Type B pancreatic cell (in vitro differentiated cells): ENCODE results near the gene MEGF8. TPM values are rescaled to one million over a fixed set of nuclear protein-coding genes. Genes with fewer than 3 reads are reported as not detected.

Experiments used
- DNase-seq: peaks from one replicate; pipeline ENCODE4 v3.0.0; 2021; ENCODE audit warnings: mixed read lengths; ENCODE audit not compliant: unreplicated experiment; ENCODE audit errors: extremely low spot score
- H3K27ac Mint-ChIP-seq: 2 replicates; pipeline ENCODE4 v1.8.0; 2021; ENCODE audit warnings: mild to moderate bottlenecking, mixed read lengths
- H3K27me3 Mint-ChIP-seq: 2 replicates; pipeline ENCODE4 v1.8.0; 2021; ENCODE audit warnings: mixed read lengths
- H3K36me3 Mint-ChIP-seq: 2 replicates; pipeline ENCODE4 v1.8.0; 2021; ENCODE audit warnings: mixed read lengths
- H3K4me1 Mint-ChIP-seq: one replicate; pipeline ENCODE4 v1.8.0; 2021; ENCODE audit warnings: mixed read lengths; ENCODE audit not compliant: unreplicated experiment
- H3K4me3 Mint-ChIP-seq: 2 replicates; pipeline ENCODE4 v1.8.0; 2021; ENCODE audit warnings: mild to moderate bottlenecking, mixed read lengths
- H3K9me3 Mint-ChIP-seq: 2 replicates; pipeline ENCODE4 v1.8.0; 2021; ENCODE audit warnings: mixed read lengths
- total RNA-seq: library from RNA; stranded (reverse); gene quantifications from 2 replicates; pipeline ENCODE4 v1.2.1, GENCODE V29; 2021; ENCODE audit warnings: low replicate concordance
- TF ChIP-seq, protein P1 (sequence below): fragments of 200-600 bp; sonication (generic); conservative IDR thresholded peaks from 2 replicates; pipeline ENCODE4 v1.5.0; 2021; ENCODE audit warnings: antibody characterized with exemption, mild to moderate bottlenecking

MEGF8 gene
- total RNA-seq, 1 donor from 2014 or later, result 49.5 TPM

DNA sequence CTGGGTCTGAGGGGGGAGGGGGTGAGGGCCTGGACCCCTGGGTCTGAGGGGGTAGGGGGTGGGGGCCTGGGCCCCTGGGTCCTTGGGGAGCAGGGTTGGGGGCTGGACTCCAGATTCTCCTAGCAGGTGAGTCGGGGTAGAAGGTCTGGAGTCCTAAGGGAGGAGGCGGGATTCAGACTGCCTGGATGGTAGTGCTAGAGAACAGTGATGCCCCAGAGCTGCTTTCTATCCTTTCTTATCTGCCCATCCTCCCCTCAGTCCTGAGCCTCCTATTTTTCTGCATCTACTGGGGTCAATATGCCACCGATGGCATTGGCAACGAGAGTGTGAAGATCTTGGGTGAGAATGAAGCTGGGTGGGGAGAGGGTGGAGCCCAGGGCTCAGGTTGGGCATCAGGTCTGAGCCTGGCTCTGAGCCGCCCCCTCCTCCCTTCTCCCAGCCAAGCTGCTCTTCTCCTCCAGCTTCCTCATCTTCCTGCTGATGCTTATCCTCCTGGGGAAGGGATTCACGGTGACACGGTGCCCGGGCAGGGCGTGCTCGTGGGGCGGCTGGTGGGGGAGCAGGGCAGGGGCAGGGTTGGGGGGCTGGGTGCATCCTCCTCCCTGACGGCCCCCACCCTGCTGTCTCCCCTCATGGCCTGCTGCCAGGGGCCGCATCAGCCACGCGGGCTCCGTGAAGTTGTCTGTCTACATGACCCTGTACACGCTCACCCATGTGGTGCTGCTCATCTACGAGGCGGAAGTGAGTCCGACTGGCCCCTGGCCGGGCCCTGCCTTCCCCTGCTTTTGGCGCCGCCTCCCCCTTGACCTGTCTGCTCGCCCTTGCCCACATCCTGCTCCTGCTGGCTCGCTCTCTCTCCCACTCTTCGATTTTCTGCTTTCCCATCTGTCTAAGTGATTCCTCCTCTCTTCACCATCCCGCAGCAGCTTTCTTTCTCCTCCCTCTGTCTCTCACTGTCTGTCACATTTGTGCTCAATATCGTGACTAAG, 8.9 kb upstream of the MEGF8 start:
- Mint-ChIP-seq H3K9me3 (no peaks in the 10 kb centered on the region), H3K4me3 (peak overlapping the region; percentile 39), H3K27ac (no peak overlapping the region), H3K36me3 (no peaks in the 10 kb centered on the region), H3K4me1 (no peaks in the 10 kb centered on the region), H3K27me3 (peaks cover 61% of the 10 kb centered on the region)
- DNase-seq, result no peak
- TF ChIP-seq, protein P1, sequence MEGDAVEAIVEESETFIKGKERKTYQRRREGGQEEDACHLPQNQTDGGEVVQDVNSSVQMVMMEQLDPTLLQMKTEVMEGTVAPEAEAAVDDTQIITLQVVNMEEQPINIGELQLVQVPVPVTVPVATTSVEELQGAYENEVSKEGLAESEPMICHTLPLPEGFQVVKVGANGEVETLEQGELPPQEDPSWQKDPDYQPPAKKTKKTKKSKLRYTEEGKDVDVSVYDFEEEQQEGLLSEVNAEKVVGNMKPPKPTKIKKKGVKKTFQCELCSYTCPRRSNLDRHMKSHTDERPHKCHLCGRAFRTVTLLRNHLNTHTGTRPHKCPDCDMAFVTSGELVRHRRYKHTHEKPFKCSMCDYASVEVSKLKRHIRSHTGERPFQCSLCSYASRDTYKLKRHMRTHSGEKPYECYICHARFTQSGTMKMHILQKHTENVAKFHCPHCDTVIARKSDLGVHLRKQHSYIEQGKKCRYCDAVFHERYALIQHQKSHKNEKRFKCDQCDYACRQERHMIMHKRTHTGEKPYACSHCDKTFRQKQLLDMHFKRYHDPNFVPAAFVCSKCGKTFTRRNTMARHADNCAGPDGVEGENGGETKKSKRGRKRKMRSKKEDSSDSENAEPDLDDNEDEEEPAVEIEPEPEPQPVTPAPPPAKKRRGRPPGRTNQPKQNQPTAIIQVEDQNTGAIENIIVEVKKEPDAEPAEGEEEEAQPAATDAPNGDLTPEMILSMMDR, result no peak

DNA sequence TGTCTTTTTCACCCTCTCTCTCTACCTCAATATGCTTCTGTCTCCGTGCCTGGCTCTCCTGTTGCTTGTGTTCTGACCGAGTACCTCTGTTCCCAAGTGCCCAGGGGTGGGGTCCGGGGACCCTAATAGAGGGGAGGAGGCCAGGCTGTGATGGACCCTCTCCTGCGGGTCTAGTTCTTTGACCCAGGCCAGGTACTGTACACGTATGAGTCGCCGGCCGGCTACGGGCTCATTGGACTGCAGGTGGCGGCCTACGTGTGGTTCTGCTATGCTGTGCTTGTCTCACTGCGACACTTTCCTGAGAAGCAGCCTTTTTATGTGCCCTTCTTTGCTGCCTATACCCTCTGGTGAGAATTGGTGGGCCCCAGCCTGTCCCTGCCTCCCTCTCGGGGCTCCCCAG, 7.9 kb upstream of the MEGF8 start:
- TF ChIP-seq, protein P1, result no peak
- Mint-ChIP-seq H3K27me3 (peaks cover 64% of the 10 kb centered on the region), H3K4me3 (no peak overlapping the region)

DNA sequence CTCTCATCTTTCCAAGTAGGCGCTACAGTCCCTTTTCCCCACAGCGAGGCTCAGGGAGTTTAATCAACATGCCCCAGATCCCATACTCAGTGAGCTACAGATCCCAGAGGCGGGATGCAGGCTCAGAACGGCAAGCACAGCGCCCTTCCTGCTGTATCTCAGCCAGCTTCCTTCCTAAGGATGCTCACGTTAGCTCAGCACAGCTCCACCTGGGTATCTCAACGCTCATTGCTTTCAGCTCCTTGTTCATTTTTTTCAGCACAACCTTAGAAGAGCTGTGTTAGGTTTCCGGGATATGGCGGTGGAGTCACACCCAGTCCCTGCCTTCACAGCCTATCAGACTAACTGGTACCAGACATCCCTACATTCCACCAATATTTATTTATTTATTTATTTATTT, 3.1 kb upstream of the MEGF8 start:
- H3K9me3 Mint-ChIP-seq, result no peaks in the 10 kb centered on the region
- no peak overlapping the region for H3K27ac Mint-ChIP-seq
- H3K36me3 Mint-ChIP-seq, result peaks cover 6% of the 10 kb centered on the region
- H3K27me3 Mint-ChIP-seq, result peaks cover 51% of the 10 kb centered on the region
- TF ChIP-seq, protein P1, result no peak
- H3K4me1 Mint-ChIP-seq, result peaks cover 13% of the 10 kb centered on the region
- no peak for DNase-seq
- H3K4me3 Mint-ChIP-seq, result no peak overlapping the region

More for the DNA sequence above, 7.9 kb upstream of the MEGF8 start:
- Mint-ChIP-seq H3K36me3 (no peaks in the 10 kb centered on the region), H3K9me3 (no peaks in the 10 kb centered on the region), H3K27ac (no peak overlapping the region), H3K4me1 (no peaks in the 10 kb centered on the region)
- no peak for DNase-seq

DNA sequence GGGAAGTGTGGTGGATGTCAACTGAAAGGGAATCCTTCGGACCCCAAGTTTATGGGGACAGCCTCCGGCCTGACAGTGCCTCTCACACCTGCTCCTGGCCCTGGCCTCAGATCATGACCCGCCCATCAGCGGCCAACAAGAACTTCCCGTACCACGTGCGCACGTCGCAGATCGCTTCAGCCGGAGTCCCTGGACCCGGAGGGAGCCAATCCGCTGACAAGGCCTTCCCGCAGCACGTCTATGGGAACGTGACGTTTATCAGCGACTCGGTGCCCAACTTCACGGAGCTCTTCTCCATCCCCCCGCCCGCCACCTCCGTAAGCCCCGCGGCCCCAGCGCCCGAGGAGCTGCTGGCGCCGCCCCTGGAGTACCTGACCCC, 2.0 kb upstream of the MEGF8 start:
- Mint-ChIP-seq H3K4me3 (peak overlapping the region; percentile 59), H3K36me3 (peaks cover 6% of the 10 kb centered on the region), H3K9me3 (no peaks in the 10 kb centered on the region), H3K27me3 (peaks cover 45% of the 10 kb centered on the region), H3K27ac (no peak overlapping the region), H3K4me1 (peaks cover 25% of the 10 kb centered on the region)
- no peak for DNase-seq
- TF ChIP-seq, protein P1, result no peak

DNA sequence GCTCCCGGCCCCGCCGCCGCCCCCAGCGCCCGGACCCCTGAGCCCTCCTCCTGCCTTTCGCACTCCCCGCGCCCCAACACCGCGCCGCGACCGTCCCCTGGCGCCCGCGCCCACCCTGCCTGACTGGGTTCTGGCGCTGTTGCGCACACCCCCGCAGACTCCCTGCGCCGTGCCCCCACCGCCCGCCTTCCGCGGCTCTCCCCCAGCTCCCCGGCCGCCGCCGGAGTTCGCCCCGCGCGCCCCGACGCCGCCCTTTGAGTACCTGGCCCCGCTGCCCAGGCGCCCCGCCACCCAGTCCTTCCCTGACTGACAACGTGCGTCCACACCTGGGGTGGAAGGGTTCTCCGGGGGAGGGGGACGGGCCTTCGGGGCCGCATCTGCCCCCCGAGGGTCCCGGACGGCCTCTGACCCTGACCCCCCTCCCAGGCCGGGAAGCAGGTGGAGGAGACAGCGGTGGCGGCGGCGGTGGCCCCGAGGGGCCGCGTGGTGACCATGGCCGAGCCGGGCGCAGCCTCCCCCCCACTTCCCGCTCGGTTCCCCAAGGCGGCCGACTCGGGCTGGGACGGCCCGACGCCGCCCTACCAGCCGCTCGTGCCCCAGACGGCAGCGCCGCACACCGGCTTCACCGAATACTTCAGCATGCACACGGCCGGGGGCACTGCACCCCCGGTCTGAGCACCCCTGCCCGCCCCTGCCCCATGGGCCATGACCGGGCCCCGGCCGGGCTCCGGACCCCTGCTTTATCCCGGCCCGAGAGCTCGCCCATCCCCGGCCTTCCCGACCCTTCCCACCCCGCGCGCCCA, 1.4 kb upstream of the MEGF8 start:
- Mint-ChIP-seq H3K27me3 (peaks cover 45% of the 10 kb centered on the region), H3K4me1 (peaks cover 30% of the 10 kb centered on the region), H3K27ac (no peak overlapping the region), H3K9me3 (no peaks in the 10 kb centered on the region), H3K36me3 (peaks cover 6% of the 10 kb centered on the region), H3K4me3 (no peak overlapping the region)
- no peak for DNase-seq
- TF ChIP-seq, protein P1, result no peak
